Erythroblast (primary cell): Measurements from ENCODE around the gene IRS1.
"Not testable (repeated sequence)": the region's sequence is repeated elsewhere in the genome, so short reads cannot be mapped to it uniquely, and the experiment has no call there.

Experiments
- DNase-seq, 2 experiments: peaks; one replicate each; lab custom pipeline; 2025; lab: John Stamatoyannopoulos, UW
- GATA1 ChIP-seq: IDR thresholded peaks from 2 replicates; pipeline ENCODE4 v1.6.1; 2011; ENCODE audit warnings: low read depth, mild to moderate bottlenecking, control low read depth, low read length, moderate library complexity
- POLR2A ChIP-seq: IDR thresholded peaks from 2 replicates; pipeline ENCODE4 v1.6.1; 2011; ENCODE audit warnings: mild to moderate bottlenecking, low read length

The IRS1 gene

GRCh38 chr2:226835796-226836547, 36.4 kb upstream of the IRS1 start, which contains the start of gene RHBDD1:
Gene RHBDD1 (plus strand): TSS chr2:226836054. CDS start chr2:226864694, 28,640 bp downstream.
- peak; percentile 98 for TF ChIP-seq POLR2A
- no peak for TF ChIP-seq GATA1
- DNase-seq = peak; percentile 97

- TF ChIP-seq GATA1 (peak; percentile 83), POLR2A (no peak)
- DNase-seq = peak; percentile 96 to 99
Observed at GRCh38 chr2:226835420-226835795, 35.8 kb upstream of the IRS1 start.

GRCh38 chr2:226834880-226835279, 35.3 kb upstream of the IRS1 start:
- DNase-seq = not testable (repeated sequence)

- DNase-seq = no peak
- TF ChIP-seq POLR2A (no peak), GATA1 (no peak)
Observed at GRCh38 chr2:226832061-226832460, 32.4 kb upstream of the IRS1 start.

- TF ChIP-seq POLR2A (no peak), GATA1 (no peak)
- DNase-seq = no peak
Observed at GRCh38 chr2:226831266-226831665, 31.6 kb upstream of the IRS1 start.

GRCh38 chr2:226829721-226830631, 30.4 kb upstream of the IRS1 start:
- TF ChIP-seq GATA1 (no peak), POLR2A (no peak)
- no peak for DNase-seq

GRCh38 chr2:226828191-226828590, 28.6 kb upstream of the IRS1 start:
- TF ChIP-seq POLR2A (no peak), GATA1 (no peak)
- DNase-seq = no peak

GRCh38 chr2:226825056-226825455, 25.4 kb upstream of the IRS1 start:
- no peak for DNase-seq
- TF ChIP-seq GATA1 = no peak
- TF ChIP-seq POLR2A = no peak

- DNase-seq = no peak
Observed at GRCh38 chr2:226818930-226819329, 19.3 kb upstream of the IRS1 start.

GRCh38 chr2:226813148-226813701, 13.6 kb upstream of the IRS1 start:
- TF ChIP-seq GATA1 (no peak), POLR2A (no peak)
- DNase-seq = peak; percentile 45 to 64

More at GRCh38 chr2:226818930-226819329, 19.3 kb upstream of the IRS1 start:
- TF ChIP-seq POLR2A (no peak), GATA1 (no peak)

GRCh38 chr2:226803410-226803809, 3.8 kb upstream of the IRS1 start:
- TF ChIP-seq GATA1 (no peak), POLR2A (no peak)
- DNase-seq = no peak

GRCh38 chr2:226802573-226802972, 3.0 kb upstream of the IRS1 start:
- peak; percentile 86 to 91 for DNase-seq
- TF ChIP-seq POLR2A (no peak), GATA1 (no peak)

- TF ChIP-seq GATA1 (no peak), POLR2A (no peak)
Observed at GRCh38 chr2:226800941-226801784, 1.5 kb upstream of the IRS1 start.

More at GRCh38 chr2:226800941-226801784, 1.5 kb upstream of the IRS1 start:
- DNase-seq = peak; percentile 85 to 87
